MM.1S (cell line): ENCODE data around the gene CS.
"Not testable (repeated sequence)": the region's sequence is repeated elsewhere in the genome, so short reads cannot be mapped to it uniquely, and the experiment has no call there.

Experiments used
- DNase-seq: peaks from one replicate; pipeline ENCODE4 v3.0.0-alpha.2; 2015
- H2AFZ ChIP-seq: fragments of 300-600 bp; sonication (generic); 2 replicates; pipeline ENCODE4 v1.6.0; 2016; ENCODE audit warnings: antibody characterized with exemption, low read length
- H3F3A ChIP-seq: fragments of 300-600 bp; sonication (generic); 2 replicates; pipeline ENCODE4 v1.6.1; 2016; ENCODE audit warnings: mild to moderate bottlenecking, antibody characterized with exemption, low read length, moderate library complexity, mixed read lengths; ENCODE audit not compliant: insufficient read depth
- H3K27ac ChIP-seq: fragments of 300-600 bp; sonication (generic); 2 replicates; pipeline ENCODE4 v1.5.1; 2016; ENCODE audit warnings: mild to moderate bottlenecking, low read length
- H3K27me3 ChIP-seq: fragments of 300-600 bp; sonication (generic); replicated peaks from 2 replicates; pipeline ENCODE4 v1.6.0; 2016; ENCODE audit warnings: low read length; ENCODE audit not compliant: insufficient read depth
- H3K36me3 ChIP-seq: fragments of 300-600 bp; sonication (generic); replicated peaks from 2 replicates; pipeline ENCODE4 v1.6.1; 2016; ENCODE audit warnings: mild to moderate bottlenecking, low read length, mixed read lengths; ENCODE audit not compliant: insufficient read depth
- H3K4me1 ChIP-seq: fragments of 300-600 bp; sonication (generic); 2 replicates; pipeline ENCODE4 v1.6.1; 2016; ENCODE audit warnings: low read length, mixed read lengths
- H3K4me2 ChIP-seq: fragments of 300-600 bp; sonication (generic); 2 replicates; pipeline ENCODE4 v1.6.0; 2016; ENCODE audit warnings: low read depth, low read length
- H3K4me3 ChIP-seq: fragments of 300-600 bp; sonication (generic); 2 replicates; pipeline ENCODE4 v1.5.1; 2016; ENCODE audit warnings: low read length, mixed read lengths
- H3K79me2 ChIP-seq: fragments of 300-600 bp; sonication (generic); 2 replicates; pipeline ENCODE4 v1.6.1; 2016; ENCODE audit warnings: mixed run types, low read length, mixed read lengths
- H3K9ac ChIP-seq: fragments of 300-600 bp; sonication (generic); 2 replicates; pipeline ENCODE4 v1.6.1; 2016; ENCODE audit warnings: low read length, mixed read lengths
- H3K9me2 ChIP-seq: fragments of 300-600 bp; sonication (generic); replicated peaks from 2 replicates; pipeline ENCODE4 v1.6.1; 2016; ENCODE audit warnings: mild to moderate bottlenecking, low read length, mixed read lengths; ENCODE audit not compliant: insufficient read depth
- H3K9me3 ChIP-seq: fragments of 300-600 bp; sonication (generic); replicated peaks from 2 replicates; pipeline ENCODE4 v1.6.1; 2016; ENCODE audit warnings: mild to moderate bottlenecking, low read length, mixed read lengths; ENCODE audit not compliant: insufficient read depth
- H4K20me1 ChIP-seq: fragments of 300-600 bp; sonication (generic); 2 replicates; pipeline ENCODE4 v1.6.1; 2016; ENCODE audit warnings: mild to moderate bottlenecking, low read length, moderate library complexity, mixed read lengths; ENCODE audit not compliant: insufficient read depth
- EZH2 ChIP-seq: fragments of 300-600 bp; sonication (generic); optimal IDR thresholded peaks from 2 replicates; pipeline ENCODE3; 2017; ENCODE audit warnings: low read depth, mild to moderate bottlenecking, antibody characterized with exemption, low read length, mixed read lengths
- EZH2phosphoT487 ChIP-seq: fragments of 300-600 bp; sonication (generic); IDR thresholded peaks from 2 replicates; pipeline ENCODE4 v1.6.1; 2018; ENCODE audit warnings: antibody characterized with exemption, low read length
- TF ChIP-seq, protein P1 (sequence below): fragments of 300-600 bp; sonication (generic); IDR thresholded peaks from 2 replicates; pipeline ENCODE4 v1.5.1; 2016; ENCODE audit warnings: antibody characterized with exemption, low read length, mixed read lengths

CS gene

GRCh38 chr12:56337753-56338251 is 37.7 kb upstream of the CS start:
- no peaks in the 10 kb centered on the region for H3K9me2 ChIP-seq
- H3F3A ChIP-seq, result peaks cover 39% of the 10 kb centered on the region
- H3K4me1 ChIP-seq, result peaks cover 43% of the 10 kb centered on the region
- no peaks in the 10 kb centered on the region for H3K9me3 ChIP-seq
- H3K4me2 ChIP-seq, result peak overlapping the region; percentile 99; the same call in 1 of the 2 replicates
- no peaks in the 10 kb centered on the region for H3K27me3 ChIP-seq
- peak overlapping the region; percentile 34; the same call in 1 of the 2 replicates for H3K9ac ChIP-seq
- H2AFZ ChIP-seq, result 0 out of 2 replicates have a peak overlapping the region, but pooled peaks have one; percentile 10
- H3K36me3 ChIP-seq, result no peaks in the 10 kb centered on the region
- H3K27ac ChIP-seq, result peak overlapping the region; percentile 99
- TF ChIP-seq EZH2phosphoT487 (no peak), EZH2 (no peak)
- TF ChIP-seq, protein P1, sequence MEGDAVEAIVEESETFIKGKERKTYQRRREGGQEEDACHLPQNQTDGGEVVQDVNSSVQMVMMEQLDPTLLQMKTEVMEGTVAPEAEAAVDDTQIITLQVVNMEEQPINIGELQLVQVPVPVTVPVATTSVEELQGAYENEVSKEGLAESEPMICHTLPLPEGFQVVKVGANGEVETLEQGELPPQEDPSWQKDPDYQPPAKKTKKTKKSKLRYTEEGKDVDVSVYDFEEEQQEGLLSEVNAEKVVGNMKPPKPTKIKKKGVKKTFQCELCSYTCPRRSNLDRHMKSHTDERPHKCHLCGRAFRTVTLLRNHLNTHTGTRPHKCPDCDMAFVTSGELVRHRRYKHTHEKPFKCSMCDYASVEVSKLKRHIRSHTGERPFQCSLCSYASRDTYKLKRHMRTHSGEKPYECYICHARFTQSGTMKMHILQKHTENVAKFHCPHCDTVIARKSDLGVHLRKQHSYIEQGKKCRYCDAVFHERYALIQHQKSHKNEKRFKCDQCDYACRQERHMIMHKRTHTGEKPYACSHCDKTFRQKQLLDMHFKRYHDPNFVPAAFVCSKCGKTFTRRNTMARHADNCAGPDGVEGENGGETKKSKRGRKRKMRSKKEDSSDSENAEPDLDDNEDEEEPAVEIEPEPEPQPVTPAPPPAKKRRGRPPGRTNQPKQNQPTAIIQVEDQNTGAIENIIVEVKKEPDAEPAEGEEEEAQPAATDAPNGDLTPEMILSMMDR, result no peak
- peak overlapping the region; percentile 5; the same call in 1 of the 2 replicates for H3K4me3 ChIP-seq
- H3K79me2 ChIP-seq, result peaks cover 27% of the 10 kb centered on the region
- H4K20me1 ChIP-seq, result no peaks in the 10 kb centered on the region
- no peak for DNase-seq

DNA sequence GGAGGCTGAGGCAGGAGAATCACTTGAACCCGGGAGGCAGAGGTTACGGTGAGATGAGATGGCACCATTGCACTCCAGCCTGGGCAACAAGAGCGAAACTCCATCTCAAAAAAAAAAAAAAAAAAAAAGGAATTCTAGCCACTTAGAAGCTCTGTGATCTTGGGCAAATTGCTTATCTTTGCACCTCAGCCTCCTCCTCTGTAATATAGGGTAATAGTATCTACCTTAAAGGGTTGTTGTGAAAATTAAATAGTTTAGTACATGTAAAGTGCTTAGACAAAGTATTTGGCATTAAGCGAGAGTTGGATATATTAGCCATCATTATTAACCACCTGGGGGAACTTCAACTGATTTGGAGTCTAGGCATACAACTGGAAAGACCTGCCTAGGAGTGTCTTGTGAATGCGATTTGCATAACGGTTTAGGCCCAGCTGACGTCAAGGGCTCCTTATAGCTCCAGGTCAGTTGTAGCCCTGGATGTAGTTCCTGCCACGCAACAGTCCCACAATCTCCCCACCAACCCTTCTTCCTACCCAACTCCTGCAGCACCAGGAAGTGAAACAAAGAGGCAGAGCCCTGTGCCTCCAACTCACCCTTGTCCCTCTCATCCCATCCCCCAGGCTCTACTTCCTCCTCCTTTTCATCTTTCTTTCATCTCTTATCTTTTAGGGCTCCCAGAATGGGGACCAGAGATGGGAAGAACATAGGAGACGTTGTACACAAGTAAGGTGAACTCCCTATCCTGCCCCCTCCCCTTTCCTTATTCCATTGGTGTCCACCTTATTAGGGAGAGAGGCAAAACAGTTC is 36.4 kb upstream of the CS start:
- Histone ChIP-seq H4K20me1 (no peaks in the 10 kb centered on the region), H2AFZ (0 out of 2 replicates have a peak overlapping the region, but pooled peaks have one; percentile 2), H3F3A (peaks cover 38% of the 10 kb centered on the region), H3K4me1 (peaks cover 47% of the 10 kb centered on the region), H3K9me3 (no peaks in the 10 kb centered on the region), H3K4me2 (0 out of 2 replicates have a peak overlapping the region, but pooled peaks have one; percentile 17), H3K27ac (peak overlapping the region; percentile 67; the same call in 1 of the 2 replicates), H3K79me2 (peaks cover 34% of the 10 kb centered on the region), H3K9me2 (no peaks in the 10 kb centered on the region), H3K4me3 (no peak overlapping the region), H3K27me3 (no peaks in the 10 kb centered on the region), H3K9ac (no peak overlapping the region), H3K36me3 (no peaks in the 10 kb centered on the region)
- DNase-seq, result peak; percentile 33
- TF ChIP-seq EZH2, result no peak
- TF ChIP-seq, protein P1, result no peak
- no peak for TF ChIP-seq EZH2phosphoT487

GRCh38 chr12:56335527-56335926 is 35.4 kb upstream of the CS start:
- not testable (repeated sequence) for H3K4me3 ChIP-seq, H3K9me3 ChIP-seq, H3K27me3 ChIP-seq, DNase-seq, H3K27ac ChIP-seq, H4K20me1 ChIP-seq, H3K4me2 ChIP-seq, H3K9me2 ChIP-seq, H2AFZ ChIP-seq, H3K36me3 ChIP-seq, H3K9ac ChIP-seq
- H3F3A ChIP-seq, result peaks cover 34% of the 10 kb centered on the region
- peaks cover 46% of the 10 kb centered on the region for H3K4me1 ChIP-seq
- peaks cover 33% of the 10 kb centered on the region for H3K79me2 ChIP-seq

DNA sequence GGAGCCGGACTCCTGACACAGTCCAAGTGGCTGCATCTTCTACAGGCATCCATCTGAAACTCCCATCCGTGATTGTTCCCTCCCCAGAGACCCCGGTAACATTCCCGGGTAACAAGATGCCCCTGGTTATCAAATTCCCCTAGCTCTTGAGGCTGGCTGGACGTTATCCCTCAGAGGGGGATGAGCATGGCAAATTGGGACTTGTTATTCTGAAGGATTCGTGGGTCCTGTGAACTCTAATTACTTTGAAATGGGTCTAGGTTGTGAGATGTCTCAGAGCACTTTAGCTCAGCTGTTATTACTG is 34.3 kb upstream of the CS start:
- Histone ChIP-seq H4K20me1 (no peaks in the 10 kb centered on the region), H3K9ac (peak overlapping the region; percentile 95), H3K4me1 (peaks cover 36% of the 10 kb centered on the region), H3K4me2 (peak overlapping the region; percentile 70), H3F3A (peaks cover 28% of the 10 kb centered on the region), H3K9me2 (no peaks in the 10 kb centered on the region), H3K4me3 (peak overlapping the region; percentile 89), H3K27ac (peak overlapping the region; percentile 90), H3K27me3 (no peaks in the 10 kb centered on the region), H2AFZ (peak overlapping the region; percentile 92), H3K36me3 (no peaks in the 10 kb centered on the region), H3K9me3 (no peaks in the 10 kb centered on the region), H3K79me2 (peaks cover 22% of the 10 kb centered on the region)
- DNase-seq, result no peak
- TF ChIP-seq, protein P1, result no peak
- TF ChIP-seq EZH2phosphoT487, result no peak
- no peak for TF ChIP-seq EZH2
